Breast epithelium (tissue), 3 donors: ENCODE measurements around the gene SP1.
"Not testable (repeated sequence)": the region's sequence is repeated elsewhere in the genome, so short reads cannot be mapped to it uniquely, and the experiment has no call there.

Experiments
- POLR2A ChIP-seq: fragments of 450-650 bp; IDR thresholded peaks from one replicate; pipeline ENCODE4 v1.6.1; 2016; ENCODE audit warnings: antibody characterized with exemption, mild to moderate bottlenecking, moderate library complexity
- TF ChIP-seq, protein P1 (sequence below), 3 donors: fragments of 450-650 bp; IDR thresholded peaks; one replicate each; pipeline ENCODE4 v1.5.1; 2016 to 2017; ENCODE audit warnings: antibody characterized with exemption in 3 of 3, mild to moderate bottlenecking in 3 of 3, moderate library complexity in 3 of 3

DNA sequence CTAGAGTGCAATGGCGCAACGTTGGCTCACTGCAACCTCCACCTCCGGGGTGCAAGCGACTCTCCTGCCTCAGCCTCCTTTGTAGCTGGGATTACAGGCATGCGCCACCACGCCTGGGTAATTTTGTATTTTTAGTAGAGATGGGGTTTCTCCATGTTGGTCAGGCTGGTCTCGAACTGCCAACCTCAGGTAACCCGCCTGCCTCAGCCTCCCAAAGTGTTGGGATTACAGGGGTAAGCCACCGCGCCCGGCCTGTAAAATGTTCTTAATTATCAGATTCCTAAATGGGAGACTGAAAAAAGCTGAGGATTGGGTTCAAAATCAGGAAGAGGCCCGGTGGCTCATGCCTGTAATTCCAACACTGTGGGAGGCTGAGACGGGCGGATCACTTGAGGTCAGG is 5.7 kb upstream of the SP1 start:
- TF ChIP-seq, protein P1, sequence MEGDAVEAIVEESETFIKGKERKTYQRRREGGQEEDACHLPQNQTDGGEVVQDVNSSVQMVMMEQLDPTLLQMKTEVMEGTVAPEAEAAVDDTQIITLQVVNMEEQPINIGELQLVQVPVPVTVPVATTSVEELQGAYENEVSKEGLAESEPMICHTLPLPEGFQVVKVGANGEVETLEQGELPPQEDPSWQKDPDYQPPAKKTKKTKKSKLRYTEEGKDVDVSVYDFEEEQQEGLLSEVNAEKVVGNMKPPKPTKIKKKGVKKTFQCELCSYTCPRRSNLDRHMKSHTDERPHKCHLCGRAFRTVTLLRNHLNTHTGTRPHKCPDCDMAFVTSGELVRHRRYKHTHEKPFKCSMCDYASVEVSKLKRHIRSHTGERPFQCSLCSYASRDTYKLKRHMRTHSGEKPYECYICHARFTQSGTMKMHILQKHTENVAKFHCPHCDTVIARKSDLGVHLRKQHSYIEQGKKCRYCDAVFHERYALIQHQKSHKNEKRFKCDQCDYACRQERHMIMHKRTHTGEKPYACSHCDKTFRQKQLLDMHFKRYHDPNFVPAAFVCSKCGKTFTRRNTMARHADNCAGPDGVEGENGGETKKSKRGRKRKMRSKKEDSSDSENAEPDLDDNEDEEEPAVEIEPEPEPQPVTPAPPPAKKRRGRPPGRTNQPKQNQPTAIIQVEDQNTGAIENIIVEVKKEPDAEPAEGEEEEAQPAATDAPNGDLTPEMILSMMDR (IDR thresholded peaks at IDR 0.05): not testable (repeated sequence)
- not testable (repeated sequence) for TF ChIP-seq POLR2A
